ENCODE data around the gene GAS6.
A peak's percentile ranks its signal among the peaks of the same experiment; 100 is the strongest.

The GAS6 gene

GRCh38 chr13:113850722-113851479, 13.0 kb downstream of the GAS6 start:
- no peak for DNase-seq

GRCh38 chr13:113849981-113850721, 13.7 kb downstream of the GAS6 start:
- DNase-seq: no peak

DNA sequence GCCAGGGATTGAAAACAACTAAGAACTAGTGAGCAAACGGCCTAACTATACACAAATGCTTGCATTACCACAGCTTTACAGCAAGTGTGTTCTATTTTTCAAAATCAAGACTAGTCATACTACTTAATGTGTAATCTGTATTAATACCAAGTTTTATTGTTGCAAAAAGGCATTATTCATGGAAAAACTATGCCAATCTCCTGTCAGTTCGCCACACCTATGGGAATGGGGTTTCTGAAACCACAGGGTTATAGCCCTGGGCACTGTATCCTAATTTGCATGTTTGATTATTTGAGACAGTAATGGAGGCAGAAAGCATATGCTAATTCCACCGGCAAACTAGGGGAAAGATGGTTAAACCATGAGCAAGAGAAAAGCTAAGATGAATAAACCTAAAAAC, 14.3 kb downstream of the GAS6 start:
- DNase-seq: no peak

DNA sequence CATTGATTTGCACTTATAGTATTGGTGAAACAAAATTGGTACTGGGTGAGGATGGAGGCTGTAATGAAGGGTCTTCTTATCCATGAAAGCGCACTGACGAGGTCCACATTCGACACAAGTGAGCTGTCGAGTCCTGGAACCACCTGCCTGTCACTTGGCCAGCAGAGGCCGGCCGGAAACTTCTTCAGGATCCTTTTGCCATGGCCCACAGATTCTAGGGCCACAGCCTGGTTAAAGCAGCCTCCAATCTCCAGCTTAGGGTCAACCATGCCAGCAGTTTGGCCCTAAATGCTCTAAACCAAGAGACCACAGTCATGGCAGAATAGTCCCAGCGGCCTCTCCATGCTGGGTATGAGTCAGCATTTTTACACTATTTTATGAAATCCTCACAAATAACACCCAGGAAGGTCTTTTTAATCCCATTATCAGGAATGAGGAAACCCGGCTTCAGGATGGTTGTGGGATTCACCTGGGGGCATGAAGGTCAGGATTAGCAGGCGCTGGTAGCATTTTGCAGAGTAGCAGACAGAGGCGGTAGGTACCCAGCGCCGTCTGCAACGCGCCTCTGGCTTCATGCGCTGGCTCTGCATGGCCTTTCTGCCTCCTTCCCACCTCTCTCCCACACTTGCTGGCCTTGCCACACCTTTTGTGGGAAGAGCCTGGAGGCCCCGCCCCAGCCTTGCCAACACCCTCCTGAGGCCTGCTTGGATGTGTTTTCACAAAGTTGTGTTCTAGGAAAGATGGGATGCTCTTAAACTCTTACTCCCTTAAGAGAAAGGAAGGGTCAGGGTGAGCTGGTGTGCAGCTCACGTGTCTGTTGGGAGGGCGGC, 15.2 kb downstream of the GAS6 start:
- DNase-seq: no peak

GRCh38 chr13:113848020-113848419, 15.9 kb downstream of the GAS6 start:
- DNase-seq: no peak

DNA sequence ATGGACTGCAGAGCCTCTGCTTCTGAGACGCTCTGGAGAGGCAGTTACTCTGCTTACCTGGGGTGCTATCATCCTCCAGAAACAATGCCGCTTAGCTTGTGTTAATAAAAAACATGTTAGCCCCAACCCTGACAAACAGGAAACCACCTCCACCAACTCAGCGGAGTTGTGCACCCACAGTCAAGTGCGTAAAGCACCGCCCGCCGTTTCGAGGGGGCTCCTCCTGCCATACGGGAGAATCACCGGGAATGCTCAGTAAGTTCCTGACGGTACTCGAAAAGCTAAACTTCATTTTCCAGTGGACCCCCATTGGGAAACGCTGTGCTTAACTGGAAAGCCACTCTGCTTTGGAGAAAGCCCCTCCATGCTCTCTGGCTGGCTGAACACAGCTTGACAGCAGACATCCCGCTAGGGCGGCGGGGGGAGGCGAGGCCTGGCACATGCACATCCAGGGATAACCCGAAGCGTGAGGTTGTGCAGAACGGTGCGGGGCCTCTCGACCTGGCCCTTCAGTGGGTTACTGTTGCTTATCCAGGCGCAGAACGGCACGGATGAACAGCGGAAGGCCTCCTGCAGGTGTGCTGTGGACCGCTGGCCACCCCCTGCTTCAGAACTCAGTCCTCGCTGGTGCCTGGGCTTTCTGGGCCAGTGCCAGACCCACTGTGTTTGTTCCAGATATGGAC, 17.1 kb downstream of the GAS6 start:
- DNase-seq: no peak

GRCh38 chr13:113845723-113846635, 17.9 kb downstream of the GAS6 start:
- DNase-seq: no peak

- DNase-seq: no peak
Measured at GRCh38 chr13:113845055-113845454, 18.8 kb downstream of the GAS6 start.

GRCh38 chr13:113843864-113844556, 19.9 kb downstream of the GAS6 start:
- DNase-seq: no peak

DNA sequence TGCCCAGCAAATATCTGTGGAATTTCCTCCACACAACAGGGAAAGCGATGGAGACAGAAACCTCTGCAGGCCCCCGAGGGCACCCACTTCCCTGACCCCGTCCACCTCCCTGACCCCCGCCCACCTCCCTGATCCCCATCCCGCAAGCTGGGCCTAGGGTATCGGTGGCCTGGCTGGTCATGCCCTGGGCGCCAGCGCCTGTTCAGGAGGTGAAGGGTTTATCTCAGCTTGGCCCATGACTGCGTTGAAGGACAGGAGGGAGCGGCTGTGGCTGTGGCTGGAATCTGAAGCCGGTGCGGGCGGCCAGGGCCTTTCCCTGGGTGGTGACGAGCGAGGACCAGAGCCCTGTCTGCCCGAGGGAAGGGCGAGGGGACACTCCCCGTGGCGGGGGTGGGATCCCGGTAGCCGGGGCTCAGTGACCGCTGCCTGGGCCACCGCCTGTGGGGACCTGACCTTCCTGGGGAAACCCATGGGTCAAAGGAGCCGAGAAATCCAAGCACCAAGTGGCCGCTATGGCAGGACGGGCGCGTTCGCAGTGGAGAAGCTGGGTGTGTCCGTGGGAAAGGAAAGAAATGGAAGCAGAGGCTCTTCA, 20.7 kb downstream of the GAS6 start:
- no peak for DNase-seq

- DNase-seq: no peak
Measured at GRCh38 chr13:113842336-113843062, 21.4 kb downstream of the GAS6 start.

GRCh38 chr13:113841353-113841650, 22.6 kb downstream of the GAS6 start:
- DNase-seq: no peak

- peak; percentile 71 for DNase-seq
Measured at GRCh38 chr13:113840541-113841352, 23.1 kb downstream of the GAS6 start.

- no peak for DNase-seq
Measured at GRCh38 chr13:113839536-113840204, 24.2 kb downstream of the GAS6 start.

GRCh38 chr13:113838711-113839201, 25.1 kb downstream of the GAS6 start:
- no peak for DNase-seq

DNA sequence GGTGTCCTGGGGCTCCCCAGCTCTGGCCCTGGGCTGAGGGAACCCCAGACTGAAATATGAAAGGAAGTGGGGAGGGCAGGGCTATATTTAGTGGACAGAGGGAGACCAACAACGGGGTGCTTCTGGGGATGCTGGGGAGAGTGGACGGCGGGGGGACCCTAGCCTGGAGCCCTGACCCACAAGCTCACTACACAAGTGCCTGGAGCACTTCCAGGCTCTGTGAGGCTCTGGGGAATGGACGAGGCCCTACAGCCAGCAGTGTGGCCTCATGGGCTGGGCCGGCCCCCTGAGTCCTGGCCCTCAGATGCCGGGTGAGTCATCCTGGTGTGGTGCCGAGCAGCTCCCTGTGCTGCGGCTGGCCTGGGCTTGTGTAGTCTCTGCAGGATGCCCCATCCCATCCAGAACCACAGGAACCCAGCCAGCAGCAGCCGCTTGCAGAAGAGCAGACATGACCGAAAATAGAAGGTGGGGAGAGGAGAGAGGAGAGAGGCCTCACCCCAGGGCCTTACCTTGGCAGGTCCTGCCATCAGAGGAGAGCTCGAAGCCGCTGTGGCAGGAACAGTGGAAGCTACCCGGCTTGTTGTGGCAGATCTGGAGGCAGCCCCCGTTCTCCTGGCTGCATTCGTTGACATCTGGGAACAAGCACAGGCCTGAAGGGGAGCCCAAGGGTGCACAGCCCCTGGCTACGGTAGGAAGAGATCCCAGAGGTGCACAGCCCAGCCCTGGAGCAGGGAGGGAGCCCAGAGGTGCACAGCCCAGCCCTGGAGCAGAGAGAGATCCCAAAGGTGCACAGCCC, 26.1 kb downstream of the GAS6 start:
- DNase-seq: peak; percentile 90

GRCh38 chr13:113836768-113837559, 26.9 kb downstream of the GAS6 start:
- DNase-seq: peak; percentile 67
